GM12878 (cell line): Measurements from ENCODE around the gene TMPRSS13. TPM values are rescaled to one million over a fixed set of nuclear protein-coding genes. Genes with fewer than 3 reads are reported as not detected.

Source experiments
- ATAC-seq: fragments of 200-7000 bp; cut with Tn5 transposase; 3 replicates; pipeline ENCODE4 v1.9.1; 2020; ENCODE audit warnings: mild to moderate bottlenecking, moderate library complexity
- BruUV-seq: library from RNA; stranded (reverse); fragments of 400-500 nt; replicated peaks from 2 replicates; lab custom pipeline; 2021; lab: Mats Ljungman, UMichigan
- CTCF ChIA-PET: fragments of 300-600 bp; sonication (Branson Sonifier 250); formaldehyde crosslinking; extraction: SDS; loops from one replicate; lab custom pipeline; 2021; ENCODE audit warnings: inconsistent platforms; lab: Yijun Ruan, JAX
- POLR2A ChIA-PET: fragments of 350-600 bp; formaldehyde crosslinking; extraction: SDS; loops from one replicate; lab custom pipeline; 2021; ENCODE audit warnings: inconsistent platforms; lab: Charles Lee
- RAD21 ChIA-PET: fragments of 300-600 bp; sonication (Branson Sonifier 250); formaldehyde crosslinking; loops from one replicate; lab custom pipeline; 2023; ENCODE audit warnings: antibody characterized with exemption; ENCODE audit not compliant: unreplicated experiment; lab: Charles Lee
- SMC1A ChIA-PET: fragments of 300-600 bp; sonication (Branson Sonifier 250); formaldehyde crosslinking; loops from one replicate; lab custom pipeline; 2023; ENCODE audit not compliant: unreplicated experiment, uncharacterized antibody; lab: Charles Lee
- DNase-seq: peaks from one replicate; pipeline ENCODE4 v3.0.0-alpha.2; 2011; ENCODE audit warnings: low read depth, low spot score
- FAIRE-seq: peaks from 3 replicates; lab custom pipeline; 2011; peaks lifted over from hg19 to GRCh38; lab: Jason Lieb, UNC
- H2AFZ ChIP-seq: 2 replicates; pipeline ENCODE4 v1.6.0; 2011; ENCODE audit warnings: low read depth, low read length, control low read depth; ENCODE audit not compliant: control insufficient read depth
- H3K27ac ChIP-seq: 2 replicates; pipeline ENCODE4 v1.5.1; 2011; ENCODE audit warnings: control low read depth; ENCODE audit not compliant: control insufficient read depth, insufficient read depth
- H3K27me3 ChIP-seq, 2 experiments: replicated peaks in 1 of 2; 2 replicates each; pipeline versions ENCODE4 v1.6.0 to v1.6.1; 2011; ENCODE audit warnings: low read length in 1 of 2; ENCODE audit not compliant: control insufficient read depth in 2 of 2, insufficient read depth in 2 of 2
- H3K36me3 ChIP-seq, 2 experiments: 2 replicates each; pipeline ENCODE4 v1.5.1; 2011; ENCODE audit warnings: low read length in 1 of 2; ENCODE audit not compliant: control insufficient read depth in 2 of 2, insufficient read depth in 2 of 2
- H3K4me1 ChIP-seq: 2 replicates; pipeline ENCODE4 v1.6.1; 2011; ENCODE audit warnings: mild to moderate bottlenecking, low read length, moderate library complexity, mixed read lengths; ENCODE audit not compliant: control insufficient read depth, insufficient read depth
- H3K4me2 ChIP-seq: 2 replicates; pipeline ENCODE4 v1.6.0; 2011; ENCODE audit warnings: control low read depth; ENCODE audit not compliant: control insufficient read depth, insufficient read depth
- H3K4me3 ChIP-seq: fragments of 200-600 bp; sonication (generic); 2 replicates; pipeline ENCODE4 v1.5.1; 2016
- H3K79me2 ChIP-seq: 2 replicates; pipeline ENCODE4 v1.6.0; 2011; ENCODE audit warnings: low read length; ENCODE audit not compliant: control insufficient read depth, insufficient read depth
- H3K9ac ChIP-seq: 2 replicates; pipeline ENCODE4 v1.8.0; 2011; ENCODE audit warnings: low read length, control low read depth, mixed read lengths; ENCODE audit not compliant: control insufficient read depth, insufficient read depth
- H3K9me3 ChIP-seq: replicated peaks from 3 replicates; pipeline ENCODE4 v1.5.1; 2011; ENCODE audit warnings: mild to moderate bottlenecking, low read length; ENCODE audit not compliant: control insufficient read depth, insufficient read depth
- H4K20me1 ChIP-seq: 2 replicates; pipeline ENCODE4 v1.6.0; 2011; ENCODE audit not compliant: control insufficient read depth, insufficient read depth
- ASH2L ChIP-seq: fragments of 300-600, 200-600 bp; sonication (generic); IDR thresholded peaks from 2 replicates; pipeline ENCODE4 v1.6.1; 2017; ENCODE audit warnings: low read depth, mild to moderate bottlenecking, borderline replicate concordance
- ATF3 ChIP-seq: IDR thresholded peaks from 2 replicates; pipeline ENCODE4 v1.6.1; 2011; ENCODE audit warnings: low read depth, mild to moderate bottlenecking, low read length, moderate library complexity, borderline replicate concordance; ENCODE audit errors: extremely low read depth
- CEBPB ChIP-seq, 2 experiments: fragments of 150-350 bp in 1 of 2; IDR thresholded peaks; 2 replicates each; pipeline ENCODE4 v1.6.1; 2012 to 2014; ENCODE audit warnings: low read depth in 2 of 2, low read length in 2 of 2, borderline replicate concordance in 1 of 2, inconsistent platforms in 1 of 2
- CREM ChIP-seq: IDR thresholded peaks from 2 replicates; pipeline ENCODE4 v1.6.1; 2014; ENCODE audit warnings: antibody characterized with exemption, low read depth
- DPF2 ChIP-seq: fragments of 450-650 bp; IDR thresholded peaks from 2 replicates; pipeline ENCODE4 v1.6.1; 2017; ENCODE audit warnings: mild to moderate bottlenecking
- E2F4 ChIP-seq: IDR thresholded peaks from 2 replicates; pipeline ENCODE4 v1.6.1; 2012; ENCODE audit warnings: low read depth, low read length, improper control_type of control experiment
- IKZF2 ChIP-seq, 2 experiments: fragments of 450-650 bp; IDR thresholded peaks; 2 replicates each; pipeline ENCODE4 v1.6.1; 2017; ENCODE audit warnings: mild to moderate bottlenecking in 2 of 2, moderate library complexity in 2 of 2
- NFIC ChIP-seq: IDR thresholded peaks from 2 replicates; pipeline ENCODE4 v1.6.1; 2012; ENCODE audit warnings: low read depth, mild to moderate bottlenecking, inconsistent platforms, low read length, moderate library complexity
- PML ChIP-seq: IDR thresholded peaks from 2 replicates; pipeline ENCODE4 v1.6.1; 2012; ENCODE audit warnings: low read length, inconsistent platforms
- POLR2AphosphoS2 ChIP-seq: IDR thresholded peaks from 2 replicates; pipeline ENCODE4 v1.6.1; 2011; ENCODE audit warnings: low read depth, mild to moderate bottlenecking, low read length, improper control_type of control experiment, moderate library complexity
- STAT3 ChIP-seq: IDR thresholded peaks from 2 replicates; pipeline ENCODE4 v1.6.1; 2011; ENCODE audit warnings: low read depth, low read length, improper control_type of control experiment
- TAF1 ChIP-seq: IDR thresholded peaks from 2 replicates; pipeline ENCODE4 v1.6.1; 2011; ENCODE audit warnings: mild to moderate bottlenecking, low read depth, low read length, borderline replicate concordance
- WGBS: methylation state at CpG from one replicate; pipeline ENCODE4 v1.1.6; 2016; ENCODE audit warnings: low lambda C conversion rate; ENCODE audit not compliant: insufficient replicate concordance, insufficient coverage; ENCODE audit errors: missing lambda C conversion rate; 5-methylcytosine and 5-hydroxymethylcytosine counted together
- in situ Hi-C: fragments of 300-500 bp; cut with MboI; formaldehyde crosslinking; loops from 9 replicates; pipeline ENCODE4 v1.14.3; 2018; ENCODE audit warnings: mixed read lengths
- intact Hi-C: fragments of 100-400 bp; cut with micrococcal nuclease; formaldehyde crosslinking; loops from one replicate; pipeline ENCODE4 v1.14.2; 2022; ENCODE audit not compliant: unreplicated experiment
- polyA plus RNA-seq, 11 experiments: library from polyadenylated mRNA; depleted of rRNA in 4 of 11; unstranded in 6 of 11; stranded (reverse) in 5 of 11; fragments of >200 nt; fragmentation: Nextera tagmentation in 4 of 11; fragmentation: Illumina TruSeq in 1 of 11; extraction: Ambion mirVana in 4 of 11; extraction: Trizol in 1 of 11; gene quantifications; 1 replicate in 1 of 11; 2 replicates in 10 of 11; pipeline versions ENCODE4 v1.2.1 to v1.2.3, GENCODE V29; 2011 to 2016; ENCODE audit warnings: inconsistent platforms in 2 of 11, missing spikeins in 2 of 11, low read depth in 1 of 11
- total RNA-seq, 4 experiments: library from RNA; depleted of rRNA in 3 of 4; stranded (reverse); fragments of >200 nt in 3 of 4; fragmentation: Illumina TruSeq in 1 of 4; extraction: Trizol in 1 of 4; gene quantifications; 2 replicates each; pipeline versions ENCODE4 v1.2.1 to v1.2.3, GENCODE V29; 2013 to 2021
- TF ChIP-seq, protein P1 (sequence below): fragments of 150-350 bp; IDR thresholded peaks from 2 replicates; pipeline ENCODE4 v1.6.1; 2014; ENCODE audit warnings: mild to moderate bottlenecking, low read depth, low read length
- TF ChIP-seq, protein P2 (sequence below): fragments of 450-650 bp; IDR thresholded peaks from 2 replicates; pipeline ENCODE4 v1.6.1; 2017; ENCODE audit warnings: borderline replicate concordance
- TF ChIP-seq, protein P3 (sequence below): fragments of 450-650 bp; formaldehyde crosslinking; IDR thresholded peaks from 2 replicates; pipeline ENCODE4 v1.4.0; 2020; ENCODE audit warnings: mild to moderate bottlenecking, moderate library complexity

The TMPRSS13 gene
- total and polyA plus RNA-seq, 10 of the 15 experiments (the other 5 are each of a cell fraction or from before 2014, with no cell fraction given) = 0.05 to 0.50 (median 0.26) TPM; not detected in 2

- TF ChIP-seq, protein P1, sequence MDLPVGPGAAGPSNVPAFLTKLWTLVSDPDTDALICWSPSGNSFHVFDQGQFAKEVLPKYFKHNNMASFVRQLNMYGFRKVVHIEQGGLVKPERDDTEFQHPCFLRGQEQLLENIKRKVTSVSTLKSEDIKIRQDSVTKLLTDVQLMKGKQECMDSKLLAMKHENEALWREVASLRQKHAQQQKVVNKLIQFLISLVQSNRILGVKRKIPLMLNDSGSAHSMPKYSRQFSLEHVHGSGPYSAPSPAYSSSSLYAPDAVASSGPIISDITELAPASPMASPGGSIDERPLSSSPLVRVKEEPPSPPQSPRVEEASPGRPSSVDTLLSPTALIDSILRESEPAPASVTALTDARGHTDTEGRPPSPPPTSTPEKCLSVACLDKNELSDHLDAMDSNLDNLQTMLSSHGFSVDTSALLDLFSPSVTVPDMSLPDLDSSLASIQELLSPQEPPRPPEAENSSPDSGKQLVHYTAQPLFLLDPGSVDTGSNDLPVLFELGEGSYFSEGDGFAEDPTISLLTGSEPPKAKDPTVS = no peak
- TF ChIP-seq ASH2L = no peak
- TF ChIP-seq STAT3 = no peak
- no peak for TF ChIP-seq IKZF2 (IDR thresholded peaks at IDR 0.05)
- no peak for TF ChIP-seq CEBPB (IDR thresholded peaks at IDR 0.05; ENCODE audit: borderline replicate concordance in 1 of 2, low read depth in 2 of 2, low read length in 2 of 2)
- TF ChIP-seq CREM = no peak
- TF ChIP-seq, protein P2, sequence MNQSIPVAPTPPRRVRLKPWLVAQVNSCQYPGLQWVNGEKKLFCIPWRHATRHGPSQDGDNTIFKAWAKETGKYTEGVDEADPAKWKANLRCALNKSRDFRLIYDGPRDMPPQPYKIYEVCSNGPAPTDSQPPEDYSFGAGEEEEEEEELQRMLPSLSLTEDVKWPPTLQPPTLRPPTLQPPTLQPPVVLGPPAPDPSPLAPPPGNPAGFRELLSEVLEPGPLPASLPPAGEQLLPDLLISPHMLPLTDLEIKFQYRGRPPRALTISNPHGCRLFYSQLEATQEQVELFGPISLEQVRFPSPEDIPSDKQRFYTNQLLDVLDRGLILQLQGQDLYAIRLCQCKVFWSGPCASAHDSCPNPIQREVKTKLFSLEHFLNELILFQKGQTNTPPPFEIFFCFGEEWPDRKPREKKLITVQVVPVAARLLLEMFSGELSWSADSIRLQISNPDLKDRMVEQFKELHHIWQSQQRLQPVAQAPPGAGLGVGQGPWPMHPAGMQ = no peak
- no peak for TF ChIP-seq NFIC
- TF ChIP-seq, all 136 proteins: peak for 0
Observed at GRCh38 chr11:117882311-117882905, 46.8 kb downstream of the TMPRSS13 start (continued).

- TF ChIP-seq, protein P3, sequence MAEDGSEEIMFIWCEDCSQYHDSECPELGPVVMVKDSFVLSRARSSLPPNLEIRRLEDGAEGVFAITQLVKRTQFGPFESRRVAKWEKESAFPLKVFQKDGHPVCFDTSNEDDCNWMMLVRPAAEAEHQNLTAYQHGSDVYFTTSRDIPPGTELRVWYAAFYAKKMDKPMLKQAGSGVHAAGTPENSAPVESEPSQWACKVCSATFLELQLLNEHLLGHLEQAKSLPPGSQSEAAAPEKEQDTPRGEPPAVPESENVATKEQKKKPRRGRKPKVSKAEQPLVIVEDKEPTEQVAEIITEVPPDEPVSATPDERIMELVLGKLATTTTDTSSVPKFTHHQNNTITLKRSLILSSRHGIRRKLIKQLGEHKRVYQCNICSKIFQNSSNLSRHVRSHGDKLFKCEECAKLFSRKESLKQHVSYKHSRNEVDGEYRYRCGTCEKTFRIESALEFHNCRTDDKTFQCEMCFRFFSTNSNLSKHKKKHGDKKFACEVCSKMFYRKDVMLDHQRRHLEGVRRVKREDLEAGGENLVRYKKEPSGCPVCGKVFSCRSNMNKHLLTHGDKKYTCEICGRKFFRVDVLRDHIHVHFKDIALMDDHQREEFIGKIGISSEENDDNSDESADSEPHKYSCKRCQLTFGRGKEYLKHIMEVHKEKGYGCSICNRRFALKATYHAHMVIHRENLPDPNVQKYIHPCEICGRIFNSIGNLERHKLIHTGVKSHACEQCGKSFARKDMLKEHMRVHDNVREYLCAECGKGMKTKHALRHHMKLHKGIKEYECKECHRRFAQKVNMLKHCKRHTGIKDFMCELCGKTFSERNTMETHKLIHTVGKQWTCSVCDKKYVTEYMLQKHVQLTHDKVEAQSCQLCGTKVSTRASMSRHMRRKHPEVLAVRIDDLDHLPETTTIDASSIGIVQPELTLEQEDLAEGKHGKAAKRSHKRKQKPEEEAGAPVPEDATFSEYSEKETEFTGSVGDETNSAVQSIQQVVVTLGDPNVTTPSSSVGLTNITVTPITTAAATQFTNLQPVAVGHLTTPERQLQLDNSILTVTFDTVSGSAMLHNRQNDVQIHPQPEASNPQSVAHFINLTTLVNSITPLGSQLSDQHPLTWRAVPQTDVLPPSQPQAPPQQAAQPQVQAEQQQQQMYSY (CRISPR knock-in tag) = no peak
- TF ChIP-seq E2F4 (no peak), POLR2AphosphoS2 (no peak), PML (no peak), ATF3 (no peak), DPF2 (no peak), TAF1 (no peak)
- Histone ChIP-seq H2AFZ (no peak overlapping the region), H4K20me1 (no peaks in the 10 kb centered on the region; the same call in 1 of the 2 replicates), H3K9me3 (no peaks in the 10 kb centered on the region), H3K27ac (no peak overlapping the region), H3K9ac (no peak overlapping the region), H3K27me3 (peaks cover 9 to 10% of the 10 kb centered on the region in 2 experiments; a peak in 3 of 4 replicates), H3K4me1 (no peaks in the 10 kb centered on the region), H3K4me3 (no peak overlapping the region), H3K36me3 (no peaks in the 10 kb centered on the region), H3K79me2 (no peaks in the 10 kb centered on the region), H3K4me2 (no peak overlapping the region)
- DNase-seq = no peak
- FAIRE-seq = no peak
- 44% methylated on average over 5 of the region's 5 CpGs for WGBS
- CTCF ChIA-PET = interaction anchor here (0.7 kb wide), 1 partner anchor 290 kb away, joined by 3 read pairs; no protein-coding TSS in a partner anchor
- SMC1A ChIA-PET = interaction anchor here (0.5 kb wide), 1 partner anchor 8 kb away, joined by 3 read pairs; no protein-coding TSS in a partner anchor
- no peak for ATAC-seq
- POLR2A ChIA-PET = no interaction called here
- RAD21 ChIA-PET = no interaction called here
- in situ Hi-C loops (no loop called here), intact Hi-C loops (no loop called here)
- BruUV-seq = no TSS peak
Observed at GRCh38 chr11:117881217-117881616, 48.0 kb downstream of the TMPRSS13 start.
